ENCODE data around the gene OCSTAMP.

Gene OCSTAMP

GRCh38 chr20:46509523-46509922 is 40.9 kb downstream of the OCSTAMP start:
- DNase-seq, result no peak

- no peak for DNase-seq
Measured at GRCh38 chr20:46507760-46508407, 42.6 kb downstream of the OCSTAMP start.

GRCh38 chr20:46505506-46505905 is 44.9 kb downstream of the OCSTAMP start:
- no peak for DNase-seq

- no peak for DNase-seq
Measured at GRCh38 chr20:46501961-46502360, 48.5 kb downstream of the OCSTAMP start.

GRCh38 chr20:46501337-46501942 is 49.0 kb downstream of the OCSTAMP start:
- DNase-seq, result no peak

GRCh38 chr20:46494077-46494476 is 56.4 kb downstream of the OCSTAMP start:
- DNase-seq, result no peak

GRCh38 chr20:46491354-46491753 is 59.1 kb downstream of the OCSTAMP start:
- no peak for DNase-seq
